DMS114 treated with DMSO at 0.1 percent for 48 hours (cell line): Measurements from ENCODE around the gene AICDA.
"Not testable (repeated sequence)": the region's sequence is repeated elsewhere in the genome, so short reads cannot be mapped to it uniquely, and the experiment has no call there.

ENCODE experiments used
- DNase-seq: peaks from one replicate; lab custom pipeline; 2025; ENCODE audit not compliant: unreplicated experiment; lab: John Stamatoyannopoulos, UW

Gene AICDA

DNA sequence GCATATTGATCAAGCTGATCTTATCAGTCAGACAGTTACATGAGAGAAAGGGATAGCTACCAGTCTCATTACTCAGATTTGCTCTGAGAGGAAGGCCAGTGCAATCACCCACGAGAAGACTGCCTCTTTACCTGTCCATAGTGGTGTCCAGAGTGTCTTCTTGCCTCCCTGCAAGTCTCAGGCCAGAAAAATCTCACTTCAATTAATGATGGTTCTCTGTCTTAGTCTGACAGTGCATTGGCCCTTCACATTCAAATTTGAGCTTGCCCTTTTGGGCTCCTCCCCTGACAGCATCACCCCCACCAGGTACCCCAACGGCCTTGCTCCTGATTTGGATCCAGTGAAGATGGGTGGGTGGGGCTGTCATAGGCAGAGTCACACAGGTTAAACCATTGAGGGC lies at the start of gene AICDA:
AICDA (minus strand) TSS at position 231 of the 400 bp plus-strand sequence; CDS start at position 139, 92 bp downstream.
- DNase-seq = no peak

DNA sequence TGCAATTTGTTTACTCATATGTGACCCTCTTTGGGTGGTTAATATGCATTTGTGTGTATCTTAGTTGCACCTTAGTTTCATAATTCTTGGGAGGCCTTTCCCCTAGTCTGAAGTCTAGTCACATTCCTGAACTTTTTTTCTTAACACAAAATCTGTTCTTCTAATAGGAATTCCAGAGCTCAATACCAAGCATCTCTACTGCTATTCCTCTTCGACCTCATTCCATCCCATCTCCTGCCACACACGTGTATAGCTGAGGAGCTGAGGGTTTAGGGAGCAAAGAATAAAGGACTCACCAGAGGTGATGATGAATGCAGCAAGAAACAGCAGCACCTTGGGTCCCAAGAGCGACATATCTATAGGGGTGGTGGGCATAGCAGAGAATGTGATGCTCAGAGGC lies 49.1 kb upstream of the AICDA start:
- no peak for DNase-seq

DNA sequence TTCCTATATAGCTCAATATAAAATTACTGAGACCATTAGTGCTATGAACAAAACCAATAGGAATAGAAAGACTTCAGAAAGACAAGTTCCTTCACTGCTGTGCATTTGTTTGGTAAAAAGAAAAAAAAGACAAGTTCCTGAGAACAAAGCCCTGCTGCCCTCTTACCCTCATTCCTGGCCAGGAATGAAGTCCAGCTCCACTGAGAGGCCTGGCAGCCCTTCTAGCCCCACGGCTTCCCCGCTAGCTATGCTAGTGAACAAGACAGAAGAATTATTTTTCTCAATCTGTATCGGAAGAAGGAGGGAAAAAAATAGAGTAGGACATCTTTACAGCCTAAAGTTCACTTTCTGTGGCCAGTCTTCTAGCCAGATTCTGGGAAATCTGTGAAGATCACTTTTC lies 48.4 kb upstream of the AICDA start:
- DNase-seq = no peak

DNA sequence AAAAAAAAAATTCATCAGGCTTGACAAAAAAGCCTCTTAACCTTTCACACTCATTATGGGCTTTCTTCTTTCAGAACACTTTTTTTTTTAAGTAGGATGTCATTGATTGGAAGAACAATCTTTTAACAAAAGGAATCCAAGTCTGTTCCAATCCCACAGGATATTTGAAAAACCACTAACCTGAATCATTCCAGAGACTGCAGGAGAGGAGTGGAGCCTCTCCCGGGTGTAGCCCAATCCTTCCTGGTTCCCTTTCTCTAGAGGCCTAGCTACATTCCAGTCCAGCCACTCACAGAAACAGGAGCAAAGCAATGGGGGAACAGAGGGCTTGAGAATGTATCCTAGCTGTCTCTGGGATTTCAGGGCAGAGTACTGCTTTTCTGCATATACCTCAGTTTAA lies 45.7 kb upstream of the AICDA start:
- DNase-seq = no peak

DNA sequence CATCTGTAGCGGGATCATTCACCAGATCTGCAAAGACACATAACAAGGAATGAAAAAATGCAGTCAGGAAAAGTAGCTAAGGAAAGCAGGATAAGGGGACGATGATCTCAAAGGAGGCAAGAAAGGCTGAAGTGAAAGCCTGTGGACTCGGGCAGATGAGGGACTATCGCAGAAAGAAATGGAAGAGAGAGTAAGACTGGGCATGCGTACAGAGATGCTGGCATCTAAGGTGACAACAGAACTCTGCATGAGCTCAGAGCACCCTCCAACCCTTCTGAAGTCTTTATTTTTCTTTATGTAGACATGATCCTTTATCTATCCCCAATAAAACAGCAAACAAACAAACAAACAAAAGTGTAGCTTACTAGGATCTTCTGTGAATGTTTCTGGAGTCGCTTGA lies 42.8 kb upstream of the AICDA start:
- DNase-seq = peak; percentile 48

DNA sequence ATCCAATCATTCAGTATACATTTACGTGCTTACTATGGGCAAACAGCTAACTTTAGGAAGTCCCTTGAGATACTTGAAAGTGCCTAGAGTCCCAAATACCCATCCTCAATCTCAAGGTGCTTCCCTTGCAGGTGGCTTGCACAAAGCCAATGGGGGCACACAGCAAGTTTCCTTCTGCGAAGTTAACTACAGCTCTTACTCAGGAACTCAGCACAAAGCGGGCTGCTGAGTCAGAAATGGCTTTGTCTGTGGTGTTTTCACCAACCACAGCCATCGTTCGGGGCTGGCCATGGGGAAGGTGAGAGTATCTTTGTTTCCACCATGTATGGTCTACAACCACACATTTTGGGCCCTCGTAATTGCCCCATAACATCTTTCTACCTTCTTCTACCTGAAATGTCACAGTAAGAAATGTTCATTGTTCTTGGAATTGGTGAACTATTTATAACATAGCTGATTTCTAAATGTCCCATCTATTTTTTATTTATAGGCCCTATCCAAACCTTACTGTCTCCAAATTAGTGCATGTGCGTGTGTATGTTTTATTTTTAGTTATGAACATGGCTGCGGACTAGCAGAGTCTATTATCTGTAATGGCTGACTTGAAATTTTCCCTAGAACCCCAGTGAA lies 36.0 kb upstream of the AICDA start:
- DNase-seq = no peak

DNA sequence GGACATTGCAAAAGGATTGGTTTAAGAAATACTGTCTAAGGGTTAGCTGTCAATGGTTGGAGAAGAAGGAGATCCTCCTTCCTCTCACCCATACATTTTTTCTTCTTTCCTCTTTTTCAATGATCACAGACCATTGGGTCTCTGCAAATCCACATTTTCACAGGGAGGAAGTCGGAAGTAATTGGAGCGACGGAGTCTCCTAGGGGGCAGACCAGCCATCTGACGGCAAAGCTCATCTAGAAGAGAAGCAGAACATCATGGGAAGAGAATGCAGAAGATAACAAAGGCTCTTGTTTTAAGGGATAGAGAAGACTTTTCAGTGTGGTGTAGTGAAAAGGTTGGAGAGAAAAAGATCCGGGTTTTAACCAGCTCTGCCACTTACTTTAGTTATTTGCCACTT lies 35.3 kb upstream of the AICDA start:
- no peak for DNase-seq

DNA sequence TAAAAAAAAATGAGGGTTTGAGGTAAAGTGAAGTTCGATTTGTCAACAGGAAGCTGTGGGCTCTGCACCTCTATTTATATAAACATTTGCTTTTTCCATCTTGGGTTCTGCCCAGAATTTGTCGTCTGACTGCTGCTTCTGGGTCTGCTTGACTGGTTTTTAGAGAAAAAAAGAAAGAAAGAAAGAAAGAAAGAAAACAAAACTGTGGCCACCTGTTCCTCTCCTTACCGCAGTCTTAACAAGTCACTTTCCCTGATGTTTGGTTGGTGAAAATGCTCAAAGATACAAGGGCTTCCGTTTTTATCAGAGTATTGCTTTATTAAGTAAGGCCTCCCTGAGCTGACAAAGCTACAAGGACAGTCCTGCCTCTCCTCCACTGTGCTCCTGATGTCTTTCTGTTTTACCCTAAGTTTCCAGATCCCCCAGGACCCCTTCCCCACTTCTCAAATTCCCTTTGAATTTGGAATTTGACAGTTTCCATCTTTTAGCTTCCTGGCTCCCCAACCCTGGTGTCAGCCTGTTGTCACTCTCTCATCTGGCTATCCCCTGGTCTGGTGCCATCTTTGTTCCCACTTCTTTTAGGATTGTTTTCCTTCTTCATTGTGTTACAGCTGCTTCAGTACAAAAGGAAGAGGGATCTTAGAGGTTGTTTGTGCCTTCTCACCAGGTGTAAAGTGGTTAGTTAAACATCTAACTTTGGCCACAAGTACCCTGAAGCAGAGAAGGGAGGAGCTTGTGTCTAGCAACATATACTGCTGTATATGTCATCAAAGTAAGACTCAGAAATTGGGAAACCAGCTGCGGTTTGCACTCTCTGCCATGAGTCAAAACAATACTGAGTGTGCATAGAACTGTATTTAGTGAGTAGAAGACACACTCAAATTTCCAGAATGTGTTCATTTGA lies 31.9 kb upstream of the AICDA start:
- DNase-seq = no peak

DNA sequence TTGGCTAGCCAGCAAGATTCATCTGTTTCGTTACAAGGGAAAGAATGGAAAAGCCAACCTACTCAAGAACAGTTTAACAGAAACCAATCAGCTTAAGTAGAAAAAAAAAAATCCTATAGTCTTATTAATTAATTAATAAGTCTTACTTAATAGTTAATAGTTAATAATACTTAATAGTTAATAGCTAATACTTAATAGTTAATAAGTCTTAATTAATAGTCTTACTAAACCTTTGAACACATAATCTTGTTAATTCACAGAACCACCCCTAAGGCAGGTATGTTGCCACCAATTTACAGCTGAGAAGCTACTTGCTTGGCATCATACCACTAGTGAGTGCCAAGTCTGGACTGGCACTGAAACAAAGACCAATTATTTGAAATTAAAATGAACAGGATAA lies 30.1 kb upstream of the AICDA start:
- DNase-seq = no peak

DNA sequence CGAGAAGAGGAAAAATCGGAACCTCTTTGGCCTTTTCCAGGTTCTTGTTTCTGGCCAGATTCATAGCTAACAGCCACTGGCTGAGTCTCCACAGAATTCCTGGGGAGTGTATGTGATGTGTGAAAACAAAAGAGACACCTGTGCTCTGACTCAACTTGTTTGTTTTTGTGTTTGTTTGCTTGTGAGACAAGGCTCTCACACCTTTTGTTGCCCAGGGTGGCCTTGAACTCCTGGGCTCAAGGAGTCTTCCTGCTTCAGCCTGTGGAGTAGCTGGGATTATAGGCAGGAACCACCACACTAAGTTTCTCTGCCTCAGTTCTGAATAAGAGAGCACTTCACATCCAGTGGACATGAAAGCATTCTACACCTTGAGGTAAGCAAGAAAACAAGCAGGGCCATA lies 27.3 kb upstream of the AICDA start:
- no peak for DNase-seq

DNA sequence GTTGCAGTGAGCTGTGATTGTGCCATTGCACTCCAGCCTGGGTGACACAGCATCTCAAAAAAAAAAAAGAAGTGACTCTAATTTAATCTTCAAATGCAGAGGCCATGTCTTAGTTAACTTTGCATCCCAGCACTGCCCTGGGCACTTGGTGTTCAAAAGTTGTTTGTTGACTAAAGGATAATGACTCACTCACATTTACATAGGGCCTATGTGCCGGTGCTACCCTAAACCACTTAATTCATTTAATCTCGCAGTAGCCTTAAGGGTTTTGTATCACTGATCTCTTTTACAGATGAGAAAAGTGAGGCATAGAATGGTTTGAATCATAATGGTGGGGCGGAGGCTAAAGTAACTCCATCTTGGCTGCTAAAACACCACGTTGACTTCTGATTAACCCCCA lies 26.3 kb upstream of the AICDA start:
- DNase-seq = no peak

DNA sequence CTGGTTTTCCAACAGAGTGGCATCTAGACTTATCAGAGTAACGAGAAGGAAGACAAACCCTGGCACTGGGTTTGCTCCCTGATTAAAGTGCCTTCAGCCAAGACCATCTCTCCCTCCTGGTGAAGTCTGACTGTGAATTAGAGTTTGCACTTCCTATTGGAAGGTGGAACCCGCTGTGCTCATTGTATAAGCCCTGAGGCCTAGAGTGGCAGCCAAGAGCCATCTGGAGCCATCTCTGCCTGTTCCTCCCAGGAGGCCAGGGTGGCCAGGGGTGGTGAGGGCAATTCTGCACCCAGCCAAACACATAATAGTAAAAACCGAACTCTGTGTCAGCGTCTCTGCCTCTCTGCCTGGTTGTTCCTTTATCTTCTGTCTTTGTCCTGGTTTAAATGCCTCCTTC lies 25.0 kb upstream of the AICDA start:
- DNase-seq = no peak

DNA sequence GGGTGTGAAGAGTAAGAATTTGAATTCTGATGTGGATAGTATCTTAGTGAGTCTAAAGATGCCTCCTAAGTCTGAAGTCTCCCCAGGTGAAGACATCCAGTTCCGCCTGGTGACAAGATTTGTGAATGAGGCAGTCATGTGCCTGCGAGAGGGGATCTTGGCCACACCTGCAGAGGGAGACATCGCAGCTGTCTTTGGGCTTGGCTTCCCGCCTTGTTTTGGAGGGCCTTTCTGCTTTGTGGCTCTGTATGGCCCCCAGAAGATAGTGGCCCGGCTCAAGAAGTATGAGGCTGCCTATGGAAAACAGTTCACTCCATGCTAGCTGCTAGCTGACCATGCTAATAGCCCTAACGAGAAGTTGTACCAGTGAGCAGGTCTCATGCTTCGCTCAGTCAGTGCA lies 24.6 kb upstream of the AICDA start:
- DNase-seq = no peak

DNA sequence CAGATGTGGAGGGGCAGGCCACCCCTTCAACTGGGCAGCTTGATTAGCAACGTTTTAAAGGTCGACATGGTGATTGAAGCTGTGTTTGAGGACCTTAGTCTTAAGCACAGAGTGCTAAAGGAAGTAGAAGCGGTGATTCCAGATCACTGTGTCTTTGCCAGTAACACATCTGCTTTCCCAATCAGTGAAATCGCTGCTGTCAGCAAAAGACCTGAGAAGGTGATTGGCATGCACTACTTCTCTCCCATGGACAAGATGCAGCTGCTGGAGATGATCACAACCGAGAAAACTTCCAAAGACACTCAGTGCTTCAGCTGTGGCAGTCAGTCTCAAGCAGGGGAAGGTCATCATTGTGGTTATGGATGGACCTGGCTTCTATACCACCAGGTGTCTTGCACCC lies 23.9 kb upstream of the AICDA start:
- DNase-seq = no peak

DNA sequence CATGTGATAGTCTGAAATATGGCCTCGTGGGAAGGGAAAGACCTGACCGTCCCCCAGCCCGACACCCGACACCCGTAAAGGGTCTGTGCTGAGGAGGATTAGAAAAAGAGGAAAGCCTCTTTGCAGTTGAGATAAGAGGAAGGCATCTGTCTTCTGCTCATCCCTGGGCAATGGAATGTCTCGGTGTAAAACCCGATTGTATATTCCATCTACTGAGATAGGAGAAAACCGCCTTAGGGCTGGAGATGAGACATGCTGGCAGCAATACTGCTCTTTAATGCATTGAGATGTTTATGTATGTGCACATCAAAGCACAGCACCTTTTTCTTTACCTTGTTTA lies 23.3 kb upstream of the AICDA start:
- not testable (repeated sequence) for DNase-seq

DNA sequence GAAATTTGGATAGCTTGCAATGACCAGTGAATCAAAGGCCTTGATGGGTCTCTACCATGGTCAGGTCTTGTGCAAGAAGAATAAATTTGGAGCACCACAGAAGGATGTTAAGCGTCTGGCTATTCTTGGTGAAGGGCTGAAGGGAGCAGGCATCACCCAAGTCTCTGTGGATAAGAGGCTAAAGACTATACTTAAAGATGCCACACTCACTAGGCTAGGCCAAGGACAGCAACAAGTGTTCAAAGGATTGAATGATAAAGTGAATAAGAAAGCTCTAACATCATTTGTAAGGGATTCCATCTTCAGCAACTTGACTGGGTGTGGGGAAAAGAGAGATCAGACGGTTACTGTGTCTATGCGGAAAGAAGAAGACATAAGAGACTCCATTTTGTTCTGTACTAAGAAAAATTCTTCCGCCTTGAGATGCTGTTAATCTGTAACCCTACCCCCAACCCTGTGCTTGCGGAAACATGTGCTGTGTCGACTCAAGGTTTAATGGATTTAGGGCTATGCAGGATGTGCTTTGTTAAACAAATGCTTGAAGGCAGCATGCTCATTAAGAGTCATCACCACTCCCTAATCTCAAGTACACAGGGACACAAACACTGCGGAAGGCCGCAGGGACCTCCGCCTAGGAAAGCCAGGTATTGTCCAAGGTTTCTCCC lies 22.8 kb upstream of the AICDA start:
- not testable (repeated sequence) for DNase-seq

DNA sequence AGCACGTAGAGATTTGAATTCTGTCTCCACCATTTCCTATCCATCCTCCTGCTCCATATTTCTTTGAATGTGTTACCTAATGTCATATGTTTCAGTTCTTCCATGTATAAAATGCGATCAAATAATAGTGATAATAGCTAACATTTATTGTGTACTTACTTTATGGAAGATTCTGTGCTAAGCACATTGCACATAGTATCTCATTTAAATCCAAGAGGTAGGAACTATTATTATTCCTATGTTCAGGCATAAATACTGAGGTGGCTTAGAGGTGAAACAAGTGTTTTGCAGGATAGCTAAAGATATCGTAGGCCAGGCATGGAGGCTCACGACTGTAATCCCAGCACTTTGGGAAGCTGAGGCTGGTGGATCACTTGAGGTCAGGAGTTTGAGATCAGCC lies 17.5 kb upstream of the AICDA start:
- no peak for DNase-seq

DNA sequence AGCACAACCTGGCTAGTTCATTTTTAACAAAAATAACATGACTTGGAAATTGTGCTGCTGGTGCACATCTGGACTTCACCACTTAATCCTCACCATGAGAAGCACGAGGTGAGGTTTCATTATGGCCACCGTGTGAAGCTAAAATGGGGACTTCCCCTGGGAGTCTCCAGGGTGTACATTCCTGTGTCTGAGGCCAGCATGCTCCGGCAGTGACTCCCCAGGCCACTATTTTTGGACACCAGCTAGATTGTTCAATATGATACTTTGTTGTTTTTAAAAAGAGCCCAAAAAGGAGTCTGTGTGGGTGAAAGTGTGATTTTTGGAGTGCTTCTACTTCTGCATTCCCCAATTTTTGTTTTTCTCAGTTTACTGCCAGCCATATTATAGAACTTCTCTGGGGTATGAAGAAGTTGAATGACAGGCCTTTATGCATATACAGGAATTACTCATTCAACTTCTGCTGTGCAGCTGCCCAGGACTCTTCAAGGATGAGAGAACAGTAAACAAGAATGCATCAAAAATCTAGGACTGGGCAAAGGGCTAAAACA lies 16.9 kb upstream of the AICDA start:
- DNase-seq = no peak

DNA sequence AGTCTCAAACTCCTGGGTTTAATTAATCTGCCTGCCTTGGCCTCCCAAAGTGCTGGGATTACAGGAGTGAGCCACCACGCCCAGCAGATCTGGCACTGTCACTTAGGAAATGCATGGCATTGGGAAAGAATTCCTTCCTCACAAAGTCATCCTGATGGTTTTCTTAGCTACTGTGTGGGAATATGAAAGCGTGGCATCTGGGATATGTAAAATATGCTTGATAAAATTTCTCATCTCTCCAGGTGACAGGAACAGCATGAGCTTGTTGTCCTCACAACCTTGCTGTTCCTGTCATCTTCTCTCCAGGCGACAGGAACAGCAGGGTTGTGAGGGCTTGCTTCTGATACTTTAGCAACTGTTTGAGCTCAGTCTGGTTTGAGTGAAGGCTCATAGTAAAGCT lies 16.1 kb upstream of the AICDA start:
- no peak for DNase-seq

DNA sequence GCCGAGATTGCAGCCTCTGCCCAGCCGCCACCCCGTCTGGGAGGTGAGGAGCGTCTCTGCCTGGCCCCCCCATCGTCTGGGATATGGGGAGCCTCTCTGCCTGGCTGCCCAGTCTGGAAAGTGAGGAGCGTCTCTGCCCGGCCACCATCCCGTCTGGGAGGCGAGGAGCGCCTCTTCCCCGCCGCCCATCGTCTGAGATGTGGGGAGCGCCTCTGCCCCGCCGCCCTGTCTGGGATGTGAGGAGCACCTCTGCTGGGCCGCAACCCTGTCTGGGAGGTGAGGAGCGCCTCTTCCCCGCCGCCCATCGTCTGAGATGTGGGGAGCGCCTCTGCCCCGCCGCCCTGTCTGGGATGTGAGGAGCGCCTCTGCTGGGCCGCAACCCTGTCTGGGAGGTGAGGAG lies 12.1 kb upstream of the AICDA start:
- not testable (repeated sequence) for DNase-seq

DNA sequence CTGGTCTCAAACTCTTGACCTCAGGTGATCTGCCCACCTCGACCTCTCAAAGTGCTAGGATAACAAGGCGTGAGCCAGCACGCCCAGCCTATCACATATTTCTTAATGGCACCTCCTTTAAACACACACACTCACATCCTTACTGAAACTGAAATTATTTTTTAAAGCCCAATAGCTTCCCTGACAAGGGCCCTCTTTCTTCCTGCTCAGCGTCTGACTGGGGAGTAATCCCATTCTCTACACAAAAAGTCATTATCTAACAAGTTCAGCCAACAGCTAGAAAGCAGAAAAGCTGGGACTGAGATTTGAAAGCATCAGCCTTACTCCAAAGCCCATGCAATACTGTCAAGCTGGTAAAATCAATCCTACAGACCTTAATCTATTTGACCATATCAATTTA lies 10.0 kb upstream of the AICDA start:
- DNase-seq = no peak

DNA sequence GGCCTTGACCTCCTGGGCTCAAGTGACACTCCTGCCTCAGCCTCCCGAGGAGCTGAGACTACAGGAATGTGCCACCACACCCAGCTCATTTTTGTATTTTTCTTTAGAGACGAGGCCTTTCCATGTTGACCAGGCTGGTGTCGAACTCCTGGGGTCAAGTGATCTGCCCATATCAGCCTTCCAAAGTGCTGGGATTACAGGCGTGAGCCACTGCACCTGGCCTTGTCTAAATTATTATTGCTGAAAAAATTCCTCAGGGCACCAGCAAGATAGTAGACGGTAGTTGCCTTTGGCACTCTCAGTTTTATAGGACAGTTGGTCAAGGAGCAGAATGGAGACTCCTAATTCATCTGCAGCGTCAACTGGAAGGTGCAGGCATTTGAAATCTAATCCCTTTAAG lies 2.5 kb upstream of the AICDA start:
- DNase-seq = no peak
